SU-DHL-6 (cell line): ENCODE data around the gene NFKBIA.

Experiments used
- CTCF ChIP-seq: fragments of 200-600 bp; sonication (generic); IDR thresholded peaks from one replicate; pipeline ENCODE4 v1.5.1; 2017; ENCODE audit warnings: antibody characterized with exemption, mild to moderate bottlenecking, low read length, moderate library complexity; ENCODE audit not compliant: insufficient read depth, poor library complexity, severe bottlenecking
- EZH2phosphoT487 ChIP-seq: fragments of 200-600 bp; sonication (generic), shearing (Covaris generic); conservative IDR thresholded peaks from 2 replicates; pipeline ENCODE4 v1.6.1; 2018; ENCODE audit warnings: mild to moderate bottlenecking, antibody characterized with exemption, low read length, moderate library complexity, mixed read lengths

- no peak for TF ChIP-seq CTCF
- TF ChIP-seq EZH2phosphoT487 = no peak
Observed at GRCh38 chr14:35407306-35407630, 2.7 kb upstream of the NFKBIA start.
